C4-2B (cell line): Measurements from ENCODE around the gene DENND1C.

Experiments
- H3K27ac ChIP-seq: fragments of 450-650 bp; 2 replicates; pipeline ENCODE4 v1.5.1; 2017
- ZFX ChIP-seq: fragments of 450-650 bp; IDR thresholded peaks from 2 replicates; pipeline ENCODE4 v1.6.1; 2017
- TF ChIP-seq, protein P1 (sequence below): fragments of 450-650 bp; conservative IDR thresholded peaks from 2 replicates; pipeline ENCODE4 v1.5.1; 2017; ENCODE audit warnings: mild to moderate bottlenecking

The DENND1C gene

DNA sequence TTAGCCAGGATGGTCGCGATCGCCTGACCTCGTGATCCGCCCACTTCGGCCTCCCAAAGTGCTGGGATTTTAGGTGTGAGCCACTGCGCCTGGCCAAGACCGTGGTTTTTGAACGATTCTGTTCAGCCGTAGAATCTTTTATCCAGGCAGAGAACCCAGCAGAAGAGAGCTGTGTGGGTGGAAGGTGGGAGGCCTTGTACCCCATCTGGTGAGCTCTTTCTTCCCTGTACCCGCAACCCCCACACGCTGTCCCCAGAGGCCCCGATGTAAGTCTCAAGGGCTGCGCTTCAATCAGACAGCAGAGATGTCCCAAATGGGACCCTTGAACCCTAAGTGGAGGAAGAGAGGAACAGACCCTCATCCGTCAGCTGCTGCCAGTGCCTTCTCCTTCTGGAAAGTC is 25.7 kb downstream of the DENND1C start:
- no peak overlapping the region for H3K27ac ChIP-seq
- TF ChIP-seq, protein P1, sequence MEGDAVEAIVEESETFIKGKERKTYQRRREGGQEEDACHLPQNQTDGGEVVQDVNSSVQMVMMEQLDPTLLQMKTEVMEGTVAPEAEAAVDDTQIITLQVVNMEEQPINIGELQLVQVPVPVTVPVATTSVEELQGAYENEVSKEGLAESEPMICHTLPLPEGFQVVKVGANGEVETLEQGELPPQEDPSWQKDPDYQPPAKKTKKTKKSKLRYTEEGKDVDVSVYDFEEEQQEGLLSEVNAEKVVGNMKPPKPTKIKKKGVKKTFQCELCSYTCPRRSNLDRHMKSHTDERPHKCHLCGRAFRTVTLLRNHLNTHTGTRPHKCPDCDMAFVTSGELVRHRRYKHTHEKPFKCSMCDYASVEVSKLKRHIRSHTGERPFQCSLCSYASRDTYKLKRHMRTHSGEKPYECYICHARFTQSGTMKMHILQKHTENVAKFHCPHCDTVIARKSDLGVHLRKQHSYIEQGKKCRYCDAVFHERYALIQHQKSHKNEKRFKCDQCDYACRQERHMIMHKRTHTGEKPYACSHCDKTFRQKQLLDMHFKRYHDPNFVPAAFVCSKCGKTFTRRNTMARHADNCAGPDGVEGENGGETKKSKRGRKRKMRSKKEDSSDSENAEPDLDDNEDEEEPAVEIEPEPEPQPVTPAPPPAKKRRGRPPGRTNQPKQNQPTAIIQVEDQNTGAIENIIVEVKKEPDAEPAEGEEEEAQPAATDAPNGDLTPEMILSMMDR: no peak
- no peak for TF ChIP-seq ZFX

DNA sequence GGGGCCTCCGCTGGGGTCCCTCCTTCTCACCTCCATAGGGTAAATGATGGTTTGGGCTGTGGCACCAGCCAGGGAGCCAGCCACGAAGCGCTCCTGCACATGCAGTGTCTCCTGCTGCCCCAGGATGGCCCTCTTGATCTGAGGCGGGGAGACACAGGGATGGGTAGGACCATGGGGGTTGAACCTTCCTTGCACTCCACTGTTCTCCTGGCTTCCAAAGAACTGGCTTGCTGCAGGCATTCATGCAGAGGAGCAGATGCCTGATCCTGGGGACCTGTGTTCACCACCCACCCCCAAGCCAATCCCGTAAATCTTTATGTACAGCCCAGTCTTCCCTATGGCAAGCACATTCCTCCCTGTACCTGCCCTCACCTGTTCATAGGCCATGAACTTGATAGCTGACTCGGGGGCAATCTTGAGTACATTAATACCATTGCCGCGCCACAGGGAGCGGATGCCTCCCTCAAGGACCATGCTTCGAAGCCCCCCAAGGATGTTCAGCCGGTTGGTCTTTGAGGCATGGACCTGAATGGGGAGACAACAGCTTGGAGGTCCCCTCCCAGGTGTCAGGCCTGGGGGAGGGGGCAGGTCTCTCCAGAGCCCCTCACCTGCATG is 27.5 kb downstream of the DENND1C start:
- no peak overlapping the region for H3K27ac ChIP-seq
- TF ChIP-seq, protein P1: no peak
- TF ChIP-seq ZFX: no peak

DNA sequence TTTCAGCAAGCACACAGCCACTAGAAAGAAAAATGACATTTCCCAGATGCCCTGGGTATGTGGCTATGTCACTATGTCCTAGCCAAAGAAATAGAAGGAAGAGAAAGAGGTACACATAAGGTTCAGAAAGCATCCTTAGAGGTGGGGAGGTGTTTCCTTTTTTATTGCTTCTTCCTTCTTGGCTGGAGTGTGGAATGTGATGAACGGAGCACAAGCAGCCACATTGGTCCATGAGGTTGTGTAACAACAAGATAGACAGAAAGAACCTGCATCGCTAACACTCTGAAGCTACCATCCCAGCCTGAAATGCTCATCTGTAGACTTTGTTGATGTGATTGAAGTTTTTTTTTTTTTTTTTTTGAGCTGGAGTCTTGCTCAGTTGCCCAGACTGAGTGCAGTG is 28.7 kb downstream of the DENND1C start:
- TF ChIP-seq, protein P1: no peak
- no peak for TF ChIP-seq ZFX
- H3K27ac ChIP-seq: no peak overlapping the region

DNA sequence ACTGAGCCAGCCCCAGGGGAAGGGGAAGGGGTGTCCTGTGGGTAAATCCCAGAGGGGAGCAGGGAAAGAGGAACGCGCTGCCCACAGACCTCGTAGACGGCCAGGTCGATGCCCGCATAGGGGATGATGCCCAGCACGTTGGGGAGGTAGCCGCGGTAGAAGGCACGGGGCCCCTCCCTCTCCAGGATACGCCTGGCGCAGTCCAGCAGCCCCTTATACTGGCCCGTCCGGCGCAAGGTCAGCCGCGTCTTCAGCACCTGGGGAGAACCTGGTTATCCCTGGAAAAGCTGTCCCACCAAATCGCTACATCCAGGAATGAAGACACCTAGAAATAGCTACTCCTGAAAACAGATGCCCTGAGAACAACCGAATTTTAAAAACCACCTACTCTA is 29.4 kb downstream of the DENND1C start:
- no peak for TF ChIP-seq ZFX
- TF ChIP-seq, protein P1: no peak
- no peak overlapping the region for H3K27ac ChIP-seq

DNA sequence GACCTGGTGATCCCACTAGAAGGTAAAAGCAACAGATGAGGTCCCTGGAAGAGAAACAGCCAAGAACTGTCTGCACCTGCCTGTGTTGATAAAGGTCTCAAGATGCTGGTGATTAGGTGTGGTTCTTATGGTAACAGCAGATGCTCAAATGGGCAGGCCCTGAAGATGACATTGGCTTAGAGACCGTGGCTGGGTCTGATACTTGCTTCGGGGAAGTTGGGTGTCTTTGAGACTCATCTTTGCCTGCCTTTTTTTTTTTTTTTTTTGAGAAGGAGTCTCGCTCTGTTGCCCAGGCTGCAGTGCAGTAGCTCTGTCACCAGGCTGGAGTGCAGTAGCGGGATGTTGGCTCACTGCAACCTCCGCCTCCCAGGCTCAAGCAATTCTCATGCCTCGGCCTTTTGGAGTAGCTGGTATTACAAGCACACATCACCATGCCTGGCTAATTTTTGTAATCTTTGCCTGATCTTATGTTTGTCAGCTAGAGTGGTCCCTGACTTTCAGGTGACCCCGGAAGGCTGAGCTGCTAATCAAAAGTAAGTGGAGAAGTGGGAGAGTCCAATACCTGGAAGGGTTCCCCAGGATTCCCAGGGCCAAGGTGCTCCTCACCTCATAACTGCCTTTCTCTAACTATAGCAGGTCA is 29.9 kb downstream of the DENND1C start:
- no peak overlapping the region for H3K27ac ChIP-seq
- TF ChIP-seq ZFX: no peak
- TF ChIP-seq, protein P1: no peak

DNA sequence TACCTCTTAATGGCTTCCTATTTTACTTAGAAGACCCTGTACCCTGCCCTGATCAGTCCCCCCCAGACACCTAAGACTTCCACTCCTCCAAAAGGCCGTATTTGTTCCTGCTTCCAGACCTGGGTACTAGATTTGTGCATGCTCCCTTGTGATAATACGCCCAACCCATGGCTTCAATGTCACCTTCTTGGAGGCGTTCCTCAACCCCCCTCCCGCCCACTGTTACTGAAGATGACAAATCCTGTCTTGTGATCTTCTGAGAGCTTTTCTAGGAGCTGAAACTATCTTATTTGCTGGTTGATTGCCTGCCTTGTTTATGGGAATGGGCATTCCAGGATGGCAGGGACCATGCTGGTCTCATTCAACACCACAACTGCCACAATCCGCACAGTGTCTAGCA is 31.4 kb downstream of the DENND1C start:
- TF ChIP-seq ZFX: no peak
- TF ChIP-seq, protein P1: no peak
- no peak overlapping the region for H3K27ac ChIP-seq

GRCh38 chr19:6448045-6448444 is 33.5 kb downstream of the DENND1C start:
- TF ChIP-seq, protein P1: no peak
- TF ChIP-seq ZFX: no peak
- no peak overlapping the region for H3K27ac ChIP-seq
